HepG2 (cell line): ENCODE results near the gene CASD1. TPM values are rescaled to one million over a fixed set of nuclear protein-coding genes. Genes with fewer than 3 reads are reported as not detected.

Experiments used
- ATF2 ChIP-seq: sonication (generic); formaldehyde crosslinking; IDR thresholded peaks from 2 replicates; pipeline ENCODE4 v1.4.0; 2020; ENCODE audit warnings: missing genetic modification reagents
- BHLHE40 ChIP-seq: IDR thresholded peaks from 2 replicates; pipeline ENCODE4 v1.6.1; 2011; ENCODE audit warnings: low read length, improper control_type of control experiment
- CEBPB ChIP-seq: IDR thresholded peaks from 2 replicates; pipeline ENCODE4 v1.6.1; 2011; ENCODE audit warnings: low read depth, low read length, improper control_type of control experiment, borderline replicate concordance
- DZIP1 ChIP-seq: sonication (generic); formaldehyde crosslinking; IDR thresholded peaks from 2 replicates; pipeline ENCODE4 v1.5.0; 2020; ENCODE audit warnings: mild to moderate bottlenecking, missing genetic modification reagents
- HDAC1 ChIP-seq: sonication (generic); formaldehyde crosslinking; IDR thresholded peaks from 2 replicates; pipeline ENCODE4 v1.5.1; 2020; ENCODE audit warnings: mild to moderate bottlenecking, missing genetic modification reagents
- HNRNPK ChIP-seq: fragments of 200-400 bp; formaldehyde crosslinking; IDR thresholded peaks from 2 replicates; pipeline ENCODE4 v1.6.1; 2018; ENCODE audit warnings: low read length, low read depth, moderate library complexity, mild to moderate bottlenecking; ENCODE audit not compliant: poor library complexity, severe bottlenecking
- KLF6 ChIP-seq: IDR thresholded peaks from 2 replicates; pipeline ENCODE4 v1.8.0; 2016; ENCODE audit warnings: missing biosample characterization, missing genetic modification reagents
- MAFF ChIP-seq: IDR thresholded peaks from 2 replicates; pipeline ENCODE4 v1.6.1; 2011; ENCODE audit warnings: low read depth, low read length, improper control_type of control experiment
- MYPOP ChIP-seq: sonication (generic); formaldehyde crosslinking; IDR thresholded peaks from 2 replicates; pipeline ENCODE4 v1.8.1; 2023; ENCODE audit warnings: mild to moderate bottlenecking, moderate library complexity, missing genetic modification reagents
- NRL ChIP-seq: sonication (generic); formaldehyde crosslinking; IDR thresholded peaks from 2 replicates; pipeline ENCODE4 v1.5.0; 2020; ENCODE audit warnings: missing genetic modification reagents, mild to moderate bottlenecking, moderate library complexity, borderline replicate concordance
- SIN3A ChIP-seq: IDR thresholded peaks from 2 replicates; pipeline ENCODE4 v1.6.1; 2011; ENCODE audit warnings: low read depth, mild to moderate bottlenecking, control low read depth, low read length, borderline replicate concordance
- SP1 ChIP-seq, 2 experiments: fragments of 450-650 bp in 1 of 2; sonication (generic) in 1 of 2; formaldehyde crosslinking in 1 of 2; IDR thresholded peaks; 2 replicates each; pipeline versions ENCODE4 v1.4.0 to v1.6.1; 2016 to 2020; ENCODE audit warnings: missing genetic modification reagents in 1 of 2
- TCF12 ChIP-seq, 2 experiments: fragments of 450-650 bp in 1 of 2; sonication (generic) in 1 of 2; formaldehyde crosslinking in 1 of 2; IDR thresholded peaks; 2 replicates each; pipeline versions ENCODE4 v1.6.1 to v1.8.0; 2017 to 2022; ENCODE audit warnings: antibody characterized with exemption in 1 of 2, mild to moderate bottlenecking in 1 of 2, missing genetic modification reagents in 1 of 2, moderate library complexity in 1 of 2
- ZBED4 ChIP-seq: sonication (generic); formaldehyde crosslinking; IDR thresholded peaks from 2 replicates; pipeline ENCODE4 v1.4.0; 2020; ENCODE audit warnings: missing genetic modification reagents, borderline replicate concordance
- ZNF12 ChIP-seq: sonication (generic); formaldehyde crosslinking; IDR thresholded peaks from 2 replicates; pipeline ENCODE4 v1.5.0; 2020; ENCODE audit warnings: missing genetic modification reagents
- ZNF138 ChIP-seq: sonication (generic); formaldehyde crosslinking; IDR thresholded peaks from 2 replicates; pipeline ENCODE4 v1.5.0; 2020; ENCODE audit warnings: mild to moderate bottlenecking, low read depth, missing genetic modification reagents
- ZNF205 ChIP-seq: IDR thresholded peaks from 2 replicates; pipeline ENCODE4 v1.6.1; 2018; ENCODE audit warnings: missing biosample characterization, missing genetic modification reagents
- ZNF230 ChIP-seq: sonication (generic); formaldehyde crosslinking; IDR thresholded peaks from 2 replicates; pipeline ENCODE4 v1.4.0; 2020; ENCODE audit warnings: mild to moderate bottlenecking, missing genetic modification reagents
- ZNF510 ChIP-seq: sonication (generic); formaldehyde crosslinking; IDR thresholded peaks from 2 replicates; pipeline ENCODE4 v1.4.0; 2020; ENCODE audit warnings: low read depth, mild to moderate bottlenecking, missing genetic modification reagents
- ZNF562 ChIP-seq: sonication (generic); formaldehyde crosslinking; IDR thresholded peaks from 2 replicates; pipeline ENCODE4 v1.8.0; 2022; ENCODE audit warnings: missing genetic modification reagents, borderline replicate concordance
- polyA plus RNA-seq, 8 experiments: library from polyadenylated mRNA; depleted of rRNA in 3 of 8; stranded (reverse) in 7 of 8; unstranded in 1 of 8; fragments of >200 nt; fragmentation: Illumina TruSeq in 4 of 8; extraction: Trizol in 4 of 8; gene quantifications; 2 replicates each; pipeline versions ENCODE4 v1.2.1 to v1.2.3, GENCODE V29; 2011 to 2016; ENCODE audit warnings: low read depth in 4 of 8, missing spikeins in 1 of 8, mixed read lengths in 1 of 8; ENCODE audit not compliant: insufficient read depth in 1 of 8
- total RNA-seq, 5 experiments: library from RNA; depleted of rRNA; stranded (reverse); fragments of >200 nt; fragmentation: Illumina TruSeq; extraction: Trizol; gene quantifications; 2 replicates each; pipeline ENCODE4 v1.2.3, GENCODE V29; 2016; ENCODE audit warnings: low read depth in 1 of 5

CASD1 gene
- total and polyA plus RNA-seq, 2 of the 13 experiments (the other 11 are each of a cell fraction or from before 2014, with no cell fraction given), result 22.9 to 32.6 TPM

- TF ChIP-seq ZBED4 (peak; percentile 80), ZNF230 (CRISPR knock-in tag) (no peak), BHLHE40 (no peak), KLF6 (CRISPR knock-in tag) (peak; percentile 31; the same call in 1 of the 2 replicates), ZNF138 (CRISPR knock-in tag) (no peak), MAFF (no peak), SIN3A (no peak), DZIP1 (CRISPR knock-in tag) (peak; percentile 27; the same call in 1 of the 2 replicates), ATF2 (peak; percentile 36), TCF12 (IDR thresholded peaks at IDR 0.05) (no peak), TCF12 (CRISPR knock-in tag; IDR thresholded peaks at IDR 0.05) (0 out of 2 replicates have a peak, but pooled peaks have one; percentile 26), MYPOP (peak; percentile 54), SP1 (IDR thresholded peaks at IDR 0.05) (no peak), SP1 (CRISPR knock-in tag; IDR thresholded peaks at IDR 0.05) (no peak), HDAC1 (peak; percentile 64), ZNF205 (peak; percentile 77), NRL (CRISPR knock-in tag) (peak; percentile 67; the same call in 1 of the 2 replicates), HNRNPK (no peak), ZNF562 (CRISPR knock-in tag) (no peak), ZNF510 (CRISPR knock-in tag) (no peak), CEBPB (no peak), ZNF12 (CRISPR knock-in tag) (no peak)
Observed at GRCh38 chr7:94509887-94510581, 425 bp downstream of the CASD1 start (continued).
